Stimulated activated CD8-positive, alpha-beta memory T cell treated with anti-CD3 and anti-CD28 coated beads, Interleukin-7, amount 100 ng/mL, for 4 hours (primary cell): Measurements from ENCODE around the gene ZNF148.
A peak's percentile ranks its signal among the peaks of the same experiment; 100 is the strongest.
"Not testable (repeated sequence)": the region's sequence is repeated elsewhere in the genome, so short reads cannot be mapped to it uniquely, and the experiment has no call there.

Experiments
- DNase-seq, 2 donors: peaks; one replicate each; pipeline ENCODE4 v3.0.0-alpha.2; 2020; ENCODE audit warnings: low read depth in 2 of 2

ZNF148 gene, protein sequence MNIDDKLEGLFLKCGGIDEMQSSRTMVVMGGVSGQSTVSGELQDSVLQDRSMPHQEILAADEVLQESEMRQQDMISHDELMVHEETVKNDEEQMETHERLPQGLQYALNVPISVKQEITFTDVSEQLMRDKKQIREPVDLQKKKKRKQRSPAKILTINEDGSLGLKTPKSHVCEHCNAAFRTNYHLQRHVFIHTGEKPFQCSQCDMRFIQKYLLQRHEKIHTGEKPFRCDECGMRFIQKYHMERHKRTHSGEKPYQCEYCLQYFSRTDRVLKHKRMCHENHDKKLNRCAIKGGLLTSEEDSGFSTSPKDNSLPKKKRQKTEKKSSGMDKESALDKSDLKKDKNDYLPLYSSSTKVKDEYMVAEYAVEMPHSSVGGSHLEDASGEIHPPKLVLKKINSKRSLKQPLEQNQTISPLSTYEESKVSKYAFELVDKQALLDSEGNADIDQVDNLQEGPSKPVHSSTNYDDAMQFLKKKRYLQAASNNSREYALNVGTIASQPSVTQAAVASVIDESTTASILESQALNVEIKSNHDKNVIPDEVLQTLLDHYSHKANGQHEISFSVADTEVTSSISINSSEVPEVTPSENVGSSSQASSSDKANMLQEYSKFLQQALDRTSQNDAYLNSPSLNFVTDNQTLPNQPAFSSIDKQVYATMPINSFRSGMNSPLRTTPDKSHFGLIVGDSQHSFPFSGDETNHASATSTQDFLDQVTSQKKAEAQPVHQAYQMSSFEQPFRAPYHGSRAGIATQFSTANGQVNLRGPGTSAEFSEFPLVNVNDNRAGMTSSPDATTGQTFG

DNA sequence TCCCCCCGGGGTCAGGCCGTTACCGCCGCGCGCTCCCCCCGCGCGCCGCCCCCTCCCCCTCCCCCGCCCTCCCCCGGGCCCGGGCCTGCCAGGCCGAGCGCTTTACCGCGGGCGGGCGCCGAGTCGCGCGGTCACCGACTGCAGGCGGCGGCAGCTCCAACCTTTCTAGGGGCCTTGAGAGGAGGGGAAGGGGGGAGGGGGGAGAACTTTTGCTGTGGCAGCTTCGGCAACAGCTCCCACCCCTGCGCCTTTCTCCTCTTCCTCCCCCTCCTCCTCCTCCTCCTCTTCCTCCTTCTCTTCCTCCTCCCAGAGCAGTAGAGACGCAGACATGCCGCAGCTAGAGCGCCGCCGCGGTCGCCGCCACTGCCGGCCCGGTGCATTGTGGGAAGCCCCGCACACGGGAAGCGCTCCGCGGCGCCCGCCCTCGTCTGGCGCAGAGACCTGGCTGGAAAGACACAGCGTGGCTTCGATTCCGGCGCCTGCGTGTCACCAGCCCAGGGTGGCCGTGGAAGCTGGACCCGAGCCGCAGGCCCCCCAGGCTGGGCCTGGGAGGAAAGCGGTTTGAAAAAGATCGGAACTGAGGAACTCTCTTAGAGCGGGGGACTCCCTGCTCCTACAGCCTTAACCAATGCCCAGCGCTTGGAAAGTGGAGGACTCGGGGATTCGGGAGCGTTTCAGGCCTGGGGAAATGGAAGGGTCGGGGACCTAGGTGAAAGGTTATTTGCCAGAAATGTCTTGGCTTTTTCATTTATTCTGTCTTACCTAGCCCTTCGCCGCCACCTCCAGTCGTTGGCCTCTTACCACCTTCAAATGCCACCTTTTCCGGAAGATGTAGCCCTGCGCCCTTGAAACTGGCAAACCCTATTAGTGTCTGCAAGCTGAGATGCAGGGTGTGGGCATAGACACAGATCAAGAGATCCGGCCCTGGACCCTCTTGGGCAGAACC is at the start of gene ZNF148:
ZNF148 (minus strand) TSS at position 330 of the 946 bp plus-strand sequence. CDS start 61,685 bp downstream, outside the sequence.
- peak; percentile 81 to 89 for DNase-seq

DNA sequence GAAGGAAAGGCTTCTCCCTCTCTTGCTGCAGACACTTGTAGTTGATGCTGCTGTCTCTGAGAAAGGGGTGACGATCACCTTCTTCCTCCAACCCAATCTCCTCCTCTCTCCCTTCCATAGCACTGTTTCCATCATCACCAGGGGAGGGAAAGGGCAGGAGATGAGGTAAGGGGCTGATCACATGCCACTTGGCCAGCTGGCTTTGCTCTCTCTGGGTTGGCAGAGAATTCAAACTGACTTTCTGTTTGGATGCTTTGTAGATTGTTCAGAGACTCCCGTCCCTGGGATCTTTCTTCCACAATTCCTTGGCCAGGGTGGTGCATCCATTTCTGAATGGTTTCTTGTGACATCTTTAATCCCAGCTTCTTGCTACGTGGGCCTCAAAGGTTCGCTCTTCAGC is 43.2 kb upstream of the ZNF148 start:
- DNase-seq: no peak

DNA sequence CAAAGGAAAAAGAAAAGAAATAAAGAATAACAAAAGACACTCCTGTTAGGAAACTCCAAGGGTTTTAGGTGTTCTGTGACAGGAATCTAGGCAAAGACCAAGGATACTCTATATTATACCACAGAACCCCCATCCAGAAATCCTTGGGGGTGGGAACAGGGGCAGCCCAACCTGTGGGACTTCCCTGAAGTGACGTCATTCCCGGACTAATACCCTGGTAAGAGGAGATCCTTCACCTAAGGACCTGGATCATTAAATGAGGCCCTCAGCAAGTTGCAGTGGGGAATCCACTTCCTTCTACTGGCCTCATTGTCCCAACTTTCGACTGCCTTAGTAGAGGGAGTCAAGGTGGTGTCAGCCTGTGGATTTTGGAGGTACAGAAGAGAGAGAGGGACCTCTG is 41.1 kb upstream of the ZNF148 start:
- DNase-seq: no peak

DNA sequence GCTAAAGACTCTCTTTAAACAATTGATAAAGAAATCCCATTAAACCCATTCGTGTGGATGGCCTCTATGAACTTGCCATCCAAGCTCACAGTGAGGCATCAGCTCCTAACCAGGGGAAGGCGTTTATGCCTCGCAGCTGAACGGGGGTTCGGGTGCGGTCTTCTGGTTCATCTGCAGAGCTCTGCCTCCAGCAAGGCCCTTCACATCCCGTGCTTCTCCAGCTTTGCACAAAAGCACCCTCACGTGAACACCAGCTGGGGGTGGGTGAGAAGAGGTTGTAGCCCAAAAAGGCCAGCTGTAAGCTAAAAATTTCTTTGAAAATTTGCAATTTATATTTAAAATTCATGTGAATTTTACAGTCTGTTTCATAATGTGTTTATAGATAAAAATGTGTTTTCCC is 39.5 kb upstream of the ZNF148 start:
- DNase-seq: no peak

DNA sequence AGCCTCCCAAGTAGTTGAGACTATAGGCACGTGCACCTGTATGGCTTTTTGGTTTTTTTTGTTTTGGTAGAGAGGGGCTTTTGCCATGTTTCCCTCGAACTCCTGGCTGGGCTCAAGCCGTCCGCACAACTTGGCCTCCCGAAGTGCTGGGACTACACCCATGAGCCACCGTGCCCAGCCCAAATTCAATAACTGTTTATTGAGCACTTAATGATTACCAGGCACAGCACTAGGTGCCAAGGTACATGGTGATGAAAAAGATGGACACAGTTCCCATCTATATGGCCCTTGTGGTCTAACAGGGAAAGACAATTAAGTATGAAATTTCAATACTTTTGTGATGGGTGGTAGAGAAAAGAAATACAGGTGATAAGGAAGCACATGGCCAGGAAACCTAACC is 35.8 kb upstream of the ZNF148 start:
- no peak for DNase-seq

DNA sequence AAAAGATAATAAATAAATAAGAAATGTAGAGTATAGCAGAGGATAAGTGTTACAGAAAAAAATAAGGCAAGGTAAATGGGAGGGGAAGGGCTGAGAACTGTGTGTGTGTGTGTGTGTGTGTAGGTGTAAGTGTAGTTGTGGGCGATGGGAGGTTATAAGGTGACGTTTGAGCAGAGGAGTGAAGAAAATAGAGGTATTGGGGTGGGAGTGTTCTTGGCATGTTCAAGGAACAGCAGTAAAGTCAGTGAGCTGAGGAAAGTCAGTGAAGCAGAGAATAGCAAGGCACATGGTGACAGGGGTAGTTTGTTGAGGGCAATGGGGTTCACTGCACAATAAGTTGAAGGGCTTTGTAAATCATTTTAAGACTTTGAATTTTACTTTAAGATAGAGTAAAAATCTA is 30.9 kb upstream of the ZNF148 start:
- no peak for DNase-seq

DNA sequence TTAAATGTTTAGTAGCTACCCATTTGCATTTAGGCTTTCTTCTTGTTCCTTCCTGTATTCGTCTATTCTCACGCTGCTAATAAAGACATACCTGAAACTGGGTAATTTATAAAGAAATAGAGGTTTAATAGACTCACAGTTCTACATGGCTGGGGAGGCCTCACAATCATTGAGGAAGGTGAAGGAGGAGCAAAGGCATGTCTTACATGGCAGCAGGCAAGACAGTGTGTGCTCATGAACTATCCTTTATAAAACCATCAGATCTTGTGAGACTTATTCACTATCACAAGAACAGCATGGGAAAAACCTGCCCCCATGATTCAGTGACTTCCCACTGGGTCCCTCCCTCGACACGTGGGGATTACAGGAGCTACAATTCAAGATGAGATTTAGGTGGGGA is 30.4 kb upstream of the ZNF148 start:
- not testable (repeated sequence) for DNase-seq

DNA sequence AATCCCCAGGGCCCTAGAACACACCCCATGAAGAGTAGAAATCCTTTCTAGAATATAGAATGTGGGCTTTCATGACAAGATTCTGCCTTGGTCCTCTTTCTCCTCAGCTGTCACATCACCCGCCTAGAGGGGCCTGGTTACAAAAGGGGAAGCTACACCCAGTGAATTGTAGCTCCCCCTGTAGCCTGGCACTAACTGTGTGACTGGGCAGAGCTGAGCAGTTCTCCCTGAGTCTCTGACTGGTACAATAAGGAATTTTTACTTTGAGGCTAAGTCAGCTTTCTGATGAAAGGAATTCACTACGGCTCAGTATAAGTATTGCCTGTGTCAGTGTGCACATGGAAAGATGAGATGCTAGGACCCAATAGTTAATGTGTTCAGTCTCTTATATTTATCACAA is 28.7 kb upstream of the ZNF148 start:
- DNase-seq: no peak

DNA sequence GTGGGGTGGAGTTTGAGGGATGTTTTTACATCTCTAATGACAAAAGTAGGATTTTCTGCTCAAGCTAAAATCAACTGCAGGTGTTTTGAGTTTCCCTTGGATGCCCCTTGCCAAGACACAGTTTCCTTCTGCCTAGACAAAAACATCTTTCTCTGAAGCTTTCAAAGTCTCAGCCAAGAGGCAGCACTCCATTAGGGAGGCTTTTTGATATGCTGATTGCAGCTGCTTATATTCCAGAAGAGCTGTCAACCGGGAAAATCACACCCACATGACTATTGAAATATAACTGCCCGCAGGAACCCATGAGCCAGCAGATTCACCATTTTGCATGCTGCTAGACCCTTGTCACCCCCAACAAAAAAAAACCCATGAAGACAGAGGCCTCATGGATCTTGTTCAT is 27.5 kb upstream of the ZNF148 start:
- no peak for DNase-seq

DNA sequence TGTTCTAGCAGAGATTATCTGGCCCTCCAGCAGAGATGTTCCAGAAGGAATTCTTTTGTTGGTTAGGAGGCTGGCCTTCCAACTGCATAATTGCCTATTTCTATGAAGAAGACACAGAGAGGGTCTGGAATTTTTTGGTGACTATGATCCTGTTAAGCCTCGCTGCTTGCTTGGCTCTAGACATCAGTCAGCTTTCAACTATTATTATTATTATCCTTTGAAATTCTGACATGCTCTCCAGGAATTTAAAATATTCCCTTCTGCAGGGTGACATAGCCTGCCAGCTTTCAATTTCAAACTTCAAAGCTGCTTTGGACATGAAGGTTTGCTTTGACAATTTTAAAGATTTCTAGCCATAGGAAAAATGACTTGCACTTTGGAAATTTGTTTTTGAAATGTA is 26.3 kb upstream of the ZNF148 start:
- no peak for DNase-seq

DNA sequence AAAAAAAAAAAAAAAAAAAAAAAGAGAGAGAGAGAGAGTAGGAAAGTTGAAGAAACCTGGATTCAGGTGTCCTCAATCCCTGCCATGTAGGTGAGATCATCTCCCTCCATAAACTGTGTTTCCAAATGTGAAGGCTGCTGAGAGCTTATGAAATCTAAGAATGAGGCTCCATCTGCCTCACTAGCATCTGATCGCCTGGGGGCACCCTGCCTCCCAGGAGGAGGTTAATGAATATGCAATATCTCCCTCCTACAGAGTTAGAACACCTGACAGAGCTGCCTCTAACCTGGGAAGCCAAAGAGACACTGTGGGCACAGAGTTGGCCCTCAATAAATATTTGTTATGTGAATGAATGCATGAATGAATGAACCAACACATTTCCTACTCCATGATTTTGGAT is 23.8 kb upstream of the ZNF148 start:
- DNase-seq: no peak

DNA sequence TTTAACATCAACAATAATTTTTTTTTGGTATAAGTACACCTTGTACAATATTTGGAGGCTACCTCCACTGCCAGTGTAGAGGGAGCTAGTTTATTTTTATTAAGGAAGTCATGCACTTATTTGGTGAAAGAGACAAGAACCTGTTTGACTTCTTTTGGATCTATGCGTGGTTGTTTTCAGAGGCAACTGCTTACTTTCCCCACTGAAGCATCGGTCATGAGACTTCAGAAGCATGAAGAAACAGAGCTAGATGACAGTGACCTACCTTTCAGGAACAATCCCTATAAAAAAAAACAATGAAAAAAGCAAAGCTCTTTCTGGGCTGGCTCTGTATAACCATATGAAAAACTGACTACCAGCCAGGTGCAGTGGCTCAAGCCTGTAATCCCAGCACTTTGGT is 20.0 kb upstream of the ZNF148 start:
- DNase-seq: no peak

DNA sequence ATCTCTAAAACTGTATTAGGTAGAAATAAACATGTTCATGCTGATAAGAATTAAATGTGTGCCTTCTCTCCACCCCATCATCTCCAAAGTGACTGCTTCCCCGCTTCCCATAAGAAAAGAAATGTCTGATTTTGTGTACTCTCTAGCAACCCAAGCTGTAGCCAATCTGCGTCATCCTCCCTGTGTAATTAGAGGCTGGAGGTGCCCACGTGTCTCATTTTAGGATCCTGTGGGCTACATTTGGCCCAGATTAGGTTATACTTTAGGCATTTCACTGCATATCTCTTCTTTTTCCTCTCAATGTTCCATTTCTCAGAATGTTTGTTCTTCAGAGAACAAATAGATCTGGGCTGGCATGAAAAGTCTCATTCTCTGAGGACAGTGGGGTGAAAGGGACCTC is 19.3 kb upstream of the ZNF148 start:
- DNase-seq: no peak

DNA sequence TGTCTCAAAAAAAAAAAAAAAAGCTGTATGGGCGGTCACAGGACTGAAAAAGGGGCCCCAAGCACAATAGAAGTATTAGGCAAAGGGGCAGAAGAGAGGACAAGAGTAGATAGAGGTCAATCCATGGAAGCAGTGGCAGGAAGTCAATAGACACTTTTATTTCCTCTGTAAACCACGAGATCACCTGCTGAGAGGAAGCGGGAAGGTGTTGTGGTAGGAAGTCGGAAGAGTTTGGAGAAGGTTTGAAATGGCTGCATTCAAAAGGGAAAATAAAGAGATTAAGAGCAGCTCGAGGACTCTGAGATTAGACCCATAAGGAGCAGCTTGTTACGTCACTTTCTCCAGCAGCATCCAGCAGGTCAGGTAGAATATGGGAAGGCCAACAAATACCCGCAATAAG is 14.2 kb upstream of the ZNF148 start:
- DNase-seq: no peak

DNA sequence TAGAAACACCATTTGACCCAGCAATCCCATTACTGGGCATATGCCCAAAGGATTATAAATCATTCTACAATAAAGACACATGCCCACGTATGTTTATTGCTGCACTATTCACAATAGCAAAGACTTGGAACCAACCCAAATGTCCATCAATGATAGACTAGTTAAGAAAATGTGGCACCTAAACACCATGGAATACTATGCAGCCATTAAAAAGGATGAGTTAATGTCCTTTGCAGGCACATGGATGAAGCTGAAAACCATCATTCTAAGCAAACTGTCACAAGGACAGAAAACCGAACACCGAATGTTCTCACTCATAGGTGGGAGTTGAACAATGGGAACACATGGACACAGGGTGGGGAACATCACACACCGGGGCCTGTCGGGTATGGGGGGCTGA is 13.2 kb upstream of the ZNF148 start:
- DNase-seq: not testable (repeated sequence)

DNA sequence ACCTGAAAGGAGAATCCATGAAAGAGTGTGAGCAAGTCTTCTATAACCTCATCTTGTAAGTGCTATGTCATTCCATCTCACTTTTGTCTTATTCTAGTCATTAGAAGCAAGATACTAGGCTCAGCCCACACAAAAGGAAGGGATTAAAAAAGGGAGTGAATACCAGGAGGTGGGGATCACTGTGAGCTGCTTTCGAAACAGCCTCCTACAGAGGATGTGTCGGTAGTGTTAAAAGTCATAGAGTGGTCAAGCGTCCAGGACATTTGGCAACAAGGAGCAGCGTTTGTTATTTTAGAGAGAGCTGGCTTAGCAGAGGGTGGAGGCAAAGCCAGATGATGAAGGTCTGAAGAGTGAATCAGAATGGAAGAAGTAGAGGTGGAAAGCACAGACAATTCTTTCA is 11.7 kb upstream of the ZNF148 start:
- DNase-seq: no peak

DNA sequence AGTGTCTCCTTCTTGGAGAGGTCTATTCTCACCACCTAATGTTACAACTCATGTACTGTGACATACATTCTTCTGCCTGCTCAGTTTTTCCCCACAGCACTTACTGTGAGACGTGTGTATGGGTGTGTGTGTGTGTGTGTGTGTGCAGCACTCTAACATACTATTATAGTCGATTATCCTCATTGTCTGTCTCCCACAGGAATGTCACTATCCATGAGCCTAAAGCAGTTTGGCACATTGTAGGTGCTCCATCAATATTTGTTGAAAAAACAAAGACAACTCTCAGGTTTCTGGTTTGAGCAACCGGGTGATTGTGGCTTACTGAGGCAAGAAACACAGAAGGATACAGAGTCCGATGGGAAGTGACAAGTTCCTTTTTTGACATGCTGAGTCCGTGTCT is 8.6 kb upstream of the ZNF148 start:
- DNase-seq: no peak

DNA sequence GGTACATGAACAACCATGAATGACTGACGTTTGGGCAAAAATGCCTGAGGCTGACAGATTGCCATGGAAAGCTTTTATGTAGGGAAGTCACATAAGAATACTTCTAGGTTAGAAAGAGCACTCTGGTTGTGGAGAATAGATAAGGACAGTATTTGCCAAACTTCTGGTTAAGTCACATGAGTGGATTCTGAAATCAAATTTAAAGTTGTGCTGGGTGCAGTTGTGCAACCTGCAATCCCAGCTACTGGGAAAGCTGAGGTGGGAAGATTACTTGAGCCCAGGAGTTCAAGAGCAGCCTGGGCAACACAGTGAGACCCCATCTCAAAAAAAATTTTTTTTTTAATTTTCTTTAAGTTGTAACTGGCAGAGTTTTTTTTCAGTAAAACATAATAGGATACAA is 7.2 kb upstream of the ZNF148 start:
- DNase-seq: no peak

DNA sequence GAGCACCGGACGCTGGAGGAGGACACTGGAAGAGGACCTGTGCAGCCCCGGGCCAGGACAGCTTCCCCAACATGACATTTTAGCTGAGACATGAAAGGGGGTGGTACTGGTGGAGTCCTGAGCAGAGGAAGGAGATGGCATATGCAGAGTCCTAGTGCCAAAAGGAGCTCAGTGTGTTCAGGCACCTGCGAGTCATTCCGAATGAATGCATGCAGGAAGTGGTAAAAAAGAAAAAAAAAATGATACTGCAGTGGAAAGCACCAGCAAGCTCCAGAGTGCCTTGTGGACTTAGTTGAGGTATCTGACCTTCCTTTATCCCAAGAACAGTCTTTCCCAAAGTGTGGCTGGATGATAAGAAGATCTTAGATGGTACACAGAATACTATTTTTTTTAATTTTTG is 6.6 kb upstream of the ZNF148 start:
- DNase-seq: no peak

DNA sequence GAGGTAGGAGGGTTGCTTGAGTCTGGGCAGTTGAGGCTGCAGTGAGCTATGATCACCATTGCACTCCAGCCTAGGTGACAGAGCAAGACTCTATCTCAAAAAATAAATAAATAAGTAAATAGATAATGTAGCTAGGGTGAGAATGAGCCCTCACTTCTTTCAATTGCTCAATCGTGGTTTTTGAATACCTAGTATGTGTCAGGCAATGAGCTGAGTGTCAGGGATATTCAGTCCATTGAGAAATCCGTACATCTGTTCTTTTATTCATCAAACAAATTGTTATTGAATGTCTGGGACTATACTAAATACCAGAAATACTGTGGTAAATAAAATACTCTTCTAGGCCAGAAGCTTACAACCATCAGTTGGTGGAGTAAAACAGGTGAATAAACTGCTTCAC is 6.2 kb upstream of the ZNF148 start:
- no peak for DNase-seq

DNA sequence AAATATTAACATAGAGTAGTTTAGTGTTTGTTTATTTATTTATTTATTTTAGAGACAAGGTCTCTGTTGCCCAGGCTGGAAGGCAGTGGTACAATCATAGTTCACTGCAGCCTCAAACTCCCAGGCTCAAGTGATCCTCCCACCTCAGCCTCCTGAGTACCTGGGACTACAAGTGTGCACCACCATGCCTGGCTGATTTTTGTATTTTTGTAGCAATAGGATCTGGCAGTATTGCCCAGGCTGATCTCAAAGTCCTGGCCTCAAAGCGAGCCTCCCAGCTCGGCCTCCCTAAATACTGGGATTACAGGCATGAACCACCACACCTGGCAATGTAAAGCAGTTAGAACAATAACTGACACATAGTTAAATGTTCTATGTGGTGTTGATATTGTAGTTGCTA is 4.4 kb upstream of the ZNF148 start:
- DNase-seq: no peak

DNA sequence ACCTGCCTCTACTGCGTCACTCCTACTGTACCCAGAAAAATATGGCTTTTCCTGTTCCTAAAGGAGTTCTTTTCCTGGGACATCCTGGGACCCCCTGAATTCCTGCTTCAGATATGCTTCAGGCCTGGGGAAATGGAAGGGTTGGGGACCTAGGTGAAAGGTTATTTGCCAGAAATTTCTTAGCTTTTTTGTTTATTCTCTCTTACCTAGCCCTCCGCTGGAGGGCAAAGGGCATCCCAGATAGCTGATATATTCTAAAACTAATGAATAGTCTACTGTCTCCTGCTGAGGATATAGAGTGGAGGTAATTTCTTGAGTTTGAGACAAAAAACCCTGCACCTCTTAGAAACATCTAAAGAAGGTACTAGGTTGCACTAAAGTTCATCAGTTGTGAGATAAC is 3.6 kb upstream of the ZNF148 start:
- DNase-seq: no peak
